Measurements from ENCODE around the gene WBP2. TPM values are rescaled to one million over a fixed set of nuclear protein-coding genes. Genes with fewer than 3 reads are reported as not detected.

Gene WBP2
- total and polyA plus RNA-seq, 9 of the 15 experiments (the other 6 are each of a cell fraction or from before 2014, with no cell fraction given) = 2.2 to 74.3 (median 20.0) TPM

DNA sequence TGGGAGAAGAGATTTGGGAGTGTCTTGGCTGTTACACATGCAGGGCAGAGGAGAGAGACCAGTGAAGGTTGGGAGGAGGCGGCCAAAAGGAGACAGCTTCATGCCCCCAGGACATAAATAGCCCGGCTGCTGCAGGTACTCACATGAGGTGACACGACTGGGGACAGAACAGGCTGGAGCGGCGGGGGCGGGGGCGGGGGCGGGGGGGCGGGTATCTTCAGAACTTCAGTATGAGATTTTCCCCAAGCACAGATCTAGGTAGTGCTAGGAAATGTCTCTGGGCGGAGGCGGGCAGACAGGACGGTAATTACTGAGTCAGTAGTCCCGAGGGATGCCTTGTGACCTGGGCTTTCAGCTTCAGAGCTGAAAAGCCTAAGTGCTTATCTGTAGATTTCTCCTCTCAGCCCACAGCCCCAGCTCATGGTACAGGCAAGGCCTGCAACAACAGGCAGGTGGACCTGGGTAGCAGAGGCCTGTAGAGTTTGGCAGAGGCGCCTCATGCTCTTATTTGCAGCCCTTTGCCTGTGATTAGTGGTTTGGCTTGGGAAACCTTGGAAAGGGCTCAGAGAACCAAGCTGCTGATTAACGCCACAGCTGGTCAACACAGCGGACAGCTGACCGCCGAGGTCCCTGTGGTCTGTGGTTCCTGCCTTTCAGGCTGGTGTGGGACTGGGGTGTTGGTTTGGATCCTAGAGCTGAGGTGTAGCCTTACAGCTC lies 46.1 kb downstream of the WBP2 start (continued):
- TF ChIP-seq, protein P1, sequence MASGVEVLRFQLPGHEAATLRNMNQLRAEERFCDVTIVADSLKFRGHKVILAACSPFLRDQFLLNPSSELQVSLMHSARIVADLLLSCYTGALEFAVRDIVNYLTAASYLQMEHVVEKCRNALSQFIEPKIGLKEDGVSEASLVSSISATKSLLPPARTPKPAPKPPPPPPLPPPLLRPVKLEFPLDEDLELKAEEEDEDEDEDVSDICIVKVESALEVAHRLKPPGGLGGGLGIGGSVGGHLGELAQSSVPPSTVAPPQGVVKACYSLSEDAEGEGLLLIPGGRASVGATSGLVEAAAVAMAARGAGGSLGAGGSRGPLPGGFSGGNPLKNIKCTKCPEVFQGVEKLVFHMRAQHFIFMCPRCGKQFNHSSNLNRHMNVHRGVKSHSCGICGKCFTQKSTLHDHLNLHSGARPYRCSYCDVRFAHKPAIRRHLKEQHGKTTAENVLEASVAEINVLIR (CRISPR knock-in tag; IDR thresholded peaks at IDR 0.05) = no peak
- TF ChIP-seq ZNF57 (CRISPR knock-in tag; IDR thresholded peaks at IDR 0.05) (no peak), ZFX (CRISPR knock-in tag; IDR thresholded peaks at IDR 0.05) (peak; percentile 70), SREBF2 (CRISPR knock-in tag; IDR thresholded peaks at IDR 0.05) (no peak), RFX1 (IDR thresholded peaks at IDR 0.05) (no peak), ILF3 (IDR thresholded peaks at IDR 0.05; ENCODE audit: borderline replicate concordance) (no peak), ZNF512 (tag; IDR thresholded peaks at IDR 0.05) (no peak), SETDB1 (IDR thresholded peaks at IDR 0.05; ENCODE audit: low read length) (no peak), RB1 (IDR thresholded peaks at IDR 0.05; ENCODE audit: low read depth) (no peak), ZNF395 (CRISPR knock-in tag; IDR thresholded peaks at IDR 0.05) (peak; percentile 35; the same call in 1 of the 2 replicates), CREBBP (IDR thresholded peaks at IDR 0.05; ENCODE audit: low read depth, low read length) (no peak), SRSF3 (IDR thresholded peaks at IDR 0.05; ENCODE audit: insufficient read depth, low read length) (no peak), KLF16 (IDR thresholded peaks at IDR 0.05) (no peak), NELFE (IDR thresholded peaks at IDR 0.05; ENCODE audit: insufficient read depth, insufficient read length) (no peak), SMAD1 (IDR thresholded peaks at IDR 0.05; ENCODE audit: low read depth, low read length, partially characterized antibody) (no peak), HDGF (IDR thresholded peaks at IDR 0.05) (no peak), ZNF785 (CRISPR knock-in tag; IDR thresholded peaks at IDR 0.05) (no peak), MITF (IDR thresholded peaks at IDR 0.05) (peak; percentile 59; the same call in 1 of the 2 replicates), ATF3 (IDR thresholded peaks at IDR 0.05) (no peak), ATF3 (CRISPR knock-in tag; conservative IDR thresholded peaks at IDR 0.05) (no peak)
- TF ChIP-seq, protein P2, sequence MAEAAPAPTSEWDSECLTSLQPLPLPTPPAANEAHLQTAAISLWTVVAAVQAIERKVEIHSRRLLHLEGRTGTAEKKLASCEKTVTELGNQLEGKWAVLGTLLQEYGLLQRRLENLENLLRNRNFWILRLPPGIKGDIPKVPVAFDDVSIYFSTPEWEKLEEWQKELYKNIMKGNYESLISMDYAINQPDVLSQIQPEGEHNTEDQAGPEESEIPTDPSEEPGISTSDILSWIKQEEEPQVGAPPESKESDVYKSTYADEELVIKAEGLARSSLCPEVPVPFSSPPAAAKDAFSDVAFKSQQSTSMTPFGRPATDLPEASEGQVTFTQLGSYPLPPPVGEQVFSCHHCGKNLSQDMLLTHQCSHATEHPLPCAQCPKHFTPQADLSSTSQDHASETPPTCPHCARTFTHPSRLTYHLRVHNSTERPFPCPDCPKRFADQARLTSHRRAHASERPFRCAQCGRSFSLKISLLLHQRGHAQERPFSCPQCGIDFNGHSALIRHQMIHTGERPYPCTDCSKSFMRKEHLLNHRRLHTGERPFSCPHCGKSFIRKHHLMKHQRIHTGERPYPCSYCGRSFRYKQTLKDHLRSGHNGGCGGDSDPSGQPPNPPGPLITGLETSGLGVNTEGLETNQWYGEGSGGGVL (CRISPR knock-in tag; IDR thresholded peaks at IDR 0.05) = no peak

All from K562 (cell line).